Natural killer cell treated with Interleukin-12 subunit alpha and Interleukin-12 subunit beta and Interleukin-15 and Interleukin-18, amount 100 ng/mL, for 72 hours (primary cell): ENCODE results near the gene SLCO3A1. TPM values are rescaled to one million over a fixed set of nuclear protein-coding genes. Genes with fewer than 3 reads are reported as not detected.
A peak's percentile ranks its signal among the peaks of the same experiment; 100 is the strongest.
"Not testable (repeated sequence)": the region's sequence is repeated elsewhere in the genome, so short reads cannot be mapped to it uniquely, and the experiment has no call there.

Experiments used
- ATAC-seq, 2 donors: fragments of 150-1000 bp; cut with Tn5 transposase in 1 of 2; sonication (Bioruptor Pico), chemical (Tn5 transposase) in 1 of 2; 2 replicates each; pipeline ENCODE4 v1.10.0; 2021
- DNase-seq: peaks from one replicate; pipeline ENCODE4 v3.0.0; 2022; ENCODE audit warnings: low spot score
- H3K27ac Mint-ChIP-seq, 2 donors: 1 replicate in 1 of 2; 2 replicates in 1 of 2; pipeline ENCODE4 v1.8.0; 2022; ENCODE audit warnings: mixed read lengths in 2 of 2, mild to moderate bottlenecking in 1 of 2, moderate library complexity in 1 of 2
- H3K27me3 Mint-ChIP-seq, 2 donors: 1 replicate in 1 of 2; 2 replicates in 1 of 2; pipeline ENCODE4 v1.8.0; 2022; ENCODE audit warnings: mixed read lengths in 2 of 2
- H3K36me3 Mint-ChIP-seq: one replicate; pipeline ENCODE4 v1.8.0; 2022; ENCODE audit warnings: mixed read lengths
- H3K4me1 Mint-ChIP-seq, 2 donors: 1 replicate in 1 of 2; 2 replicates in 1 of 2; pipeline ENCODE4 v1.8.0; 2022; ENCODE audit warnings: low read depth in 2 of 2, mixed read lengths in 2 of 2, mild to moderate bottlenecking in 1 of 2
- H3K4me3 Mint-ChIP-seq: one replicate; pipeline ENCODE4 v1.8.0; 2022; ENCODE audit warnings: mixed read lengths
- H3K9me3 Mint-ChIP-seq: 2 replicates; pipeline ENCODE4 v1.8.0; 2022; ENCODE audit warnings: mixed read lengths
- total RNA-seq, 2 donors: library from RNA; stranded (reverse); gene quantifications; one replicate each; pipeline ENCODE4 v1.2.3, GENCODE V29; 2022

The SLCO3A1 gene
- total RNA-seq, 2 donors from 2014 or later: 10.4 to 12.5 TPM

DNA sequence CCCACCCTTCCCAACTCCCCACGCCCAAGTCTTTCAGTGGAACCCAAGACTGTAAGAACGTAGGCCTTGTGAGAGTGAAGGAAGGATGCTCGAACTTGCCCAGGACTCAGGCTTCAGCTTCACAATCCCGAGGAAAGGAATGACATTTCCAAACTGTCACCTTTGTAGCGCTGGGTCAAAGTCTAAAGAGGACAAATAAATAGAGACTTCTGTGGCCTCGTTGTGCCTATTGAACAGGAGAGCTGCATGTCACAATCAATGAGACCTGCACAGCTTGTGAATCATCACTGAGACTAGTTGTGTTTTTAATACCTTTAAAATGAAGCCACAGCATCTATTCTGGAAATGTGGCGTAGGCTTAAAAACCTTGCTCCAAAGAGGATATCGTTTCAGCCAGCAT, 317.4 kb downstream of the SLCO3A1 start:
- H3K4me3 Mint-ChIP-seq: no peak overlapping the region
- ATAC-seq: no peak
- no peak for DNase-seq
- no peak overlapping the region for H3K27ac Mint-ChIP-seq
- no peaks in the 10 kb centered on the region for H3K4me1 Mint-ChIP-seq
- H3K9me3 Mint-ChIP-seq: no peaks in the 10 kb centered on the region
- H3K36me3 Mint-ChIP-seq: no peaks in the 10 kb centered on the region
- no peaks in the 10 kb centered on the region for H3K27me3 Mint-ChIP-seq

DNA sequence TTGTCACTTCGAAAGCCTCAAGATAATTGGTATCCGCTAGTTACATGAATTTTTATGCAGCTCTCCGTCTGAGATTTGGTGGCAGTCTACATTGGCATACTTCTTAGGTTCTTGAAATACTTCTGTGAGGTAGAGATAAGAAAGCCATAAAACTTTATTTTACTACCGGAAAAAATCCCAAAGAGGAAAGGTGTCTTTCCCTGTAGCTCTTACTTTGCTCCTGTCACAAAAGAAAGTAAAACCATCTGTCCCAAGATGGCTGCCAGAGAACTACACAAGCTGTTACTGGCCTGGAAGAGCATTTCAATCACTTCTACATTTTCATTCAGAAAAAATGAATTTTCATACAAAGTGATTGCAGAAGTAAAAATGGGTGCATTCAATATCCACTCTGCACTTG, 325.4 kb downstream of the SLCO3A1 start:
- no peaks in the 10 kb centered on the region for H3K36me3 Mint-ChIP-seq
- ATAC-seq: no peak
- no peaks in the 10 kb centered on the region for H3K9me3 Mint-ChIP-seq
- no peaks in the 10 kb centered on the region for H3K4me1 Mint-ChIP-seq
- peaks cover 0 to 6% of the 10 kb centered on the region in 2 donors for H3K27me3 Mint-ChIP-seq
- H3K27ac Mint-ChIP-seq: no peak overlapping the region
- H3K4me3 Mint-ChIP-seq: no peak overlapping the region
- no peak for DNase-seq

DNA sequence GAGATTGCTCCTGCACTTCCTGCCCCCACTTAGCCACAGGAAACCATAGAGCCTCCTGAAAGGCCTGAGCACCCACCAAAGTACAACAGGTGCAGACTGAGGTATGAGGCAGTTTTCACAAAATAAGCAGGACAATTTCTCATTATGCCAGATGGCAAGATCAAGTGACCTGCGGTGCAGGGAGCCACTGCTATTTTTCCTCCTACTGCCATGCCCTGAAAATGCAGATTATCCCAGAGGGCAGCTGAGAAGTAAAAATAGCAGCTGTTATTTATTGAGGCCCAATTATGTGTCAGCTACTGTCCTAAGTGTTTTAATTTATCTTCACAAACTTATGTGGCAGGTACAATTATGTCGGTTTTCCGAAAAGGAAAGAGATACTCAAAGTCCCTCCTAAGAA, 330.6 kb downstream of the SLCO3A1 start:
- no peak for ATAC-seq
- peaks cover 14% of the 10 kb centered on the region in 2 donors for H3K27me3 Mint-ChIP-seq
- no peaks in the 10 kb centered on the region for H3K9me3 Mint-ChIP-seq
- no peaks in the 10 kb centered on the region for H3K36me3 Mint-ChIP-seq
- H3K4me3 Mint-ChIP-seq: no peak overlapping the region
- H3K27ac Mint-ChIP-seq: no peak overlapping the region
- DNase-seq: no peak
- peaks cover 0 to 3% of the 10 kb centered on the region in 2 donors for H3K4me1 Mint-ChIP-seq

DNA sequence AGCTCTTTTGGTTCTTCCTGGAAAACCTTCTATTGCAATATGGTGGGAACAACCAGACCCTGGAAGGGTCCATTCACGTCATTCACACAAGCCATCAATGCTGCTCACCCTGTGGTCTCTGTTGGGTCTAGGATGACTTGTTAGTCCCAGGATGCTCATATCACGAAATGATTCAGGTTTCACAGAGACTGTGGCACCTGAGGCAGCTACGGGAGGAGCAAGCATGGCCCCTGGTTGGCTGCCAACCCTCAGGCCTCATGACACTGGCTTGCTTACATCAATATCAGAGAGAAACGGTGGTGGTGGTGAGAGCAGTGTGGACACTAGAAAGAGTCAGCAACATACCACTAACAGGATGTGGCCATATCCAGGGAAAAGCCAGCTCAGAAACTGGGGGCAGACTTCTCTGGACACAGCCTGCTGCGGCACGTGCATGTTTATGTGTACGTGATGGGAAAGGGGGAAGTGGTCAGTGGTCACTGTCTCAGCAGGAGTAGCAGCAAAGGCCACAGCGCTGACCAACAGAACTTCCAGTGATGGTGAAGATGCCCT, 331.2 kb downstream of the SLCO3A1 start:
- Mint-ChIP-seq H3K27ac (no peak overlapping the region), H3K4me3 (no peak overlapping the region), H3K9me3 (no peaks in the 10 kb centered on the region), H3K27me3 (peaks cover 14 to 18% of the 10 kb centered on the region in 2 donors), H3K4me1 (peaks cover 0 to 3% of the 10 kb centered on the region in 2 donors), H3K36me3 (no peaks in the 10 kb centered on the region)
- ATAC-seq (peak in 1 of 2 donors; percentile 58), DNase-seq (no peak)

DNA sequence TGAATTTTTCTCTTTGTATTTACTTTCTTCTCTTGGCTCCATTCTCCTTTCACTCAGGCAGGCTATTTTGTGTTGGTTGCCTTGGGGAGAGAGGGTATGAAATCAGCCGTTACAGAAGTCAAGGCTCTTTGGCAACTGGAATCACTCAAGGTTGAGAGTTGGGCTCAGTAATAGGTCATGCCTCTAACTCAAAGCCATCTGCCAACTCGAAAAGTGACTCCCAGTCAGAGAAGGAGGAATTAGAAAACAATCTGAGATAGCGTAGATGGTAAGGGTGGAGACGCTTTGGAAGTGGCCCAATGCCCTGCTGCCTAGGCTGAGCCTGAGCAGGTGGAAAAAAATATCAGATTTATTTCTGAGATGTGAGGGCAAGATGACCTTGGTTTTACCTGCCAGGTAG, 334.5 kb downstream of the SLCO3A1 start:
- no peaks in the 10 kb centered on the region for H3K36me3 Mint-ChIP-seq
- DNase-seq (no peak), ATAC-seq (no peak)
- H3K9me3 Mint-ChIP-seq: no peaks in the 10 kb centered on the region
- peaks cover 14 to 15% of the 10 kb centered on the region in 2 donors for H3K27me3 Mint-ChIP-seq
- H3K4me3 Mint-ChIP-seq: no peak overlapping the region
- H3K4me1 Mint-ChIP-seq: peaks cover 0 to 3% of the 10 kb centered on the region in 2 donors
- H3K27ac Mint-ChIP-seq: no peak overlapping the region

DNA sequence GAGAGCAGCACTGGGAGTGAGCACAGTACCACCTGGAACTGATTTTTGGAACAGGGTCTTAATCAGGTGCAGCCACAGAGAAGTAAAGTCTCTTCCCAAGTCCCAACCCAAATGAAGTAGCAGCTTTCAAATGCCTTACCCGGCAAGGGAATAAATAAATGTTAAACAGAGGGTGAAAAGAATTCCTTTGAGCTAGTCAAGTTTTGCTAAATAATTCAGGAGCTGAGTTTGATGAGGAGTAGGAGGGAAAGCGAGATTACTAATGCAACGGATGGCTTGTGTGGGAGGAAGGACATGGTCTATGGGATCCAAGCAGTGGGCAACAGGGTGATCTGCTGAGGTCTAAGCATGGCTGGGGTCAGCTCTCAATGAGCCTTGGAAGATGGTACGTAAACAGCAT, 335.7 kb downstream of the SLCO3A1 start:
- no peaks in the 10 kb centered on the region for H3K9me3 Mint-ChIP-seq
- ATAC-seq (no peak), DNase-seq (no peak)
- peaks cover 0 to 3% of the 10 kb centered on the region in 2 donors for H3K4me1 Mint-ChIP-seq
- peaks cover 14 to 15% of the 10 kb centered on the region in 2 donors for H3K27me3 Mint-ChIP-seq
- H3K4me3 Mint-ChIP-seq: no peak overlapping the region
- H3K27ac Mint-ChIP-seq: no peak overlapping the region
- H3K36me3 Mint-ChIP-seq: no peaks in the 10 kb centered on the region

DNA sequence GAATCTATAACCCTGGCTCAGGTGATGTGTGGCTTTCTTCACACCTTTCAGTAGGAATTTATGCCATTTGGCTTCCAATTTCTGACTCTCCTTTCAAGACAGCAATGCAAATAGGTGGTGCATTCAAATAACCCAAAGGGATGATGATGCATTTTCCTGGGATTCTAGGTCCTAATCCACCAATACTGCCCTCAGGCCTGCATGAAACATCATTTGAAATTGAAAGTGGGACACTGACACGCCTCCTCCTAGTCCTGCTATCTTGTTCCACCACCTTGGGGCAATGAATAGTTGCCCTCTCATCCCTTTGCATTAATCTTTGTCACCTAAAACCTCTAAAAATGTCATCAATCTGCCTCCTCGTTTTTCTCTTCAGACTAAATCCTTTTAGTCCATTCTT, 341.7 kb downstream of the SLCO3A1 start:
- Mint-ChIP-seq H3K27ac (no peak overlapping the region), H3K27me3 (peaks cover 12 to 17% of the 10 kb centered on the region in 2 donors), H3K9me3 (no peaks in the 10 kb centered on the region), H3K4me1 (no peaks in the 10 kb centered on the region), H3K4me3 (no peak overlapping the region), H3K36me3 (no peaks in the 10 kb centered on the region)
- no peak for ATAC-seq
- no peak for DNase-seq

DNA sequence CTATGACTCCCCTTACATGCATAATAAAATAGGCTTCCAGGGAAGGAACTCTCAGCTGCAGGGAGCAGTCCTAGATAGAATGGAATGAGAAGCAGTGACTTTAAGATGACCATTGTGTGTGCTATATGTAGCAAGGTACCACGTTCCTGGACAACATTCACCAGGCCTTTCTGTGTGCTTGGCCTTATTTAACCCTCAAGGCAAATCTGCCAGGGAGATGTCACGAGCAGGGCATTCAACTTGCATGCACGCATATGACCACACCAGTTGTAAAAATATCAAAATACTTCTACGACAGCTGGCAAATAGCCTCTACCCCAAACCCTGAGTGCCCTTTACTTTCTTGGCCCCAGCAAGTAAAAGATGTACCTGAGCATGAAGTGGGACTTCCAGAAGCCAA, 342.8 kb downstream of the SLCO3A1 start:
- Mint-ChIP-seq H3K4me1 (no peaks in the 10 kb centered on the region), H3K27me3 (peaks cover 13 to 21% of the 10 kb centered on the region in 2 donors), H3K9me3 (no peaks in the 10 kb centered on the region), H3K27ac (no peak overlapping the region), H3K4me3 (no peak overlapping the region), H3K36me3 (no peaks in the 10 kb centered on the region)
- DNase-seq: no peak
- ATAC-seq: no peak

DNA sequence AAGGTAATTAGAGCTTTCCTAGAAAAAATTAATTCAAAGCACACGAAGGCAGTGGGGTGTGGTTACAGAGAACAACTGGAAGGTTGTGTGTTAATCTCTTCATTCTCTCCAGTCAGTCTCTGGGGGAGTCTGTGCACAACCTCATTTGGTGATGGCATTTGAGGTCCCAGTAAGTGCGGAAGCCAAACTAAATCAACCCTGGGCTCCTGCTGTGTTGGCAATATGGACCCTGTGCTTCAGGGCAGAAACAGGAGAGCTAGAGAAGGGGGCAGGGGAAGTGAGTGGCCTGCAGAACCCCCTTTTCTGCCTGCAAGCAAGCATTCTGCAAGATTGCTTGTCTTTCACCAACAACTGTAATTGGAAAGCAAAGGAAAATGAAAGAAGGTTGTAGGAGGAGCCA, 344.2 kb downstream of the SLCO3A1 start:
- Mint-ChIP-seq H3K27me3 (peaks cover 16 to 25% of the 10 kb centered on the region in 2 donors), H3K27ac (no peak overlapping the region), H3K36me3 (no peaks in the 10 kb centered on the region), H3K9me3 (no peaks in the 10 kb centered on the region), H3K4me3 (no peak overlapping the region), H3K4me1 (no peaks in the 10 kb centered on the region)
- ATAC-seq (no peak), DNase-seq (no peak)

DNA sequence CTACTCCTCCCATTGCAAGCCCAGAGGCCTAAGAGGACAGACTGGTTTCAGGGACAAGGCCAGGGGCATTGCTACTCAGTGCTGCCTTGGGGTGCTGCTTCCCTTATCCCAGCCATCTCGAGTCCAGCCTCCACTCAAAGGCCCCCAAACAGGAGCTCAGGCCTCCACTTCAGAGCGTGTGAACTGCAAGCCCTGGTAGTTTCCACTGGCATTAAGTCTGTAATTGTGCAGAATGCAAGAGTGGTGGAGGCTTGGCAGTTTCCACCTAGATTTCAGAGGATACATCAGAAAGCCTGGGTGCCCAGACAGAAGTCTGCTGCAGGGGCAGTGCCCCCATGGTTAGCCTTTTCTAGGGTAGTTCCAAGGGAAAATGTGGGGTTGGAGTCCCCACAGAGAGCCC, 347.4 kb downstream of the SLCO3A1 start:
- no peaks in the 10 kb centered on the region for H3K36me3 Mint-ChIP-seq
- no peak overlapping the region for H3K27ac Mint-ChIP-seq

DNA sequence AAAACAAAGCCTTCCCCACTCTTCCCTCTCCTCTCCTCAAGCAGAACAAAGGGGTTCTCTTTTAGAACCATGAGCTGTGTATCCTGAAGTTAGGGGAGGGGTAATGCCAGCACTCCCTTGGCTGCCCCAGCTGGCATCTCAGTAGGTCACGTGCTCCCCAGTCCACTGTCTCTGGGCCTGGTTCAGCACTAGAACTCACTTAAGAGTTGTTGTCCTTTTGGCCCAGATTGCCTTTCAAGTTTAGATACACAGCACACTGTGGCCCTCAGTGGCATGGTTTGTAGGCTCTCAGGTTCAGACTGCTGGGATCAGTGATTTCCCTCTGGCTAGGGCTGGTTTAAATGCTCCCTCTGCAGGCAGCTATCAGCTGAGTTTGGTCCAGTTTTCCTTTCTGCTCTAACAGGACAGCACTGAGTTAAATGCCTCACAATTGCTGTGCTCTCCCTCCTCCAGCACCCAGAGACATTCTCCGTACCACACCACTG, 351.8 kb downstream of the SLCO3A1 start:
- ATAC-seq: no peak

More for the DNA sequence above, 347.4 kb downstream of the SLCO3A1 start:
- Mint-ChIP-seq H3K9me3 (peaks cover 3% of the 10 kb centered on the region), H3K4me3 (no peak overlapping the region), H3K27me3 (peaks cover 21 to 36% of the 10 kb centered on the region in 2 donors), H3K4me1 (no peaks in the 10 kb centered on the region)
- ATAC-seq (peak; percentile 13 to 32), DNase-seq (no peak)

DNA sequence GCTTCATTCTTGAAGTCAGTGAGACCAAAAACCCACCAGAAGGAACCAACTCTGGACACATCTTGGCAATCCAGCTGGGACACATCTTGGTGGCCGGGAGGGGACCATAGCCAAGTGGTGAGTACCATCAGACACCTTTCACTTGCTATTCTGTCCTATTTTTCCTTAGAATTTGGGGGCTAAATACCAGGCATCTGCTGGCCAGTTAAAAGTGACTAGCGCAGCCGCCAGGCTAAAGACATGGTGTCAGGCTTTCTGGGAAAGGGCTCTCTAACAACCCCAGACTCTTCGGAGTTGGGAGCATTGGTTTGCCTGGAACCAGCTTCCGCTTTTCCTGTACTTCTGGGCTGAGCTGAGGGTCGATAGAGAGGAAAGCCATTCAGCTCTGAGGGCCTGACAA, 354.1 kb downstream of the SLCO3A1 start:
- H3K27ac Mint-ChIP-seq, H3K4me3 Mint-ChIP-seq, H3K36me3 Mint-ChIP-seq, DNase-seq, H3K4me1 Mint-ChIP-seq, ATAC-seq, H3K9me3 Mint-ChIP-seq: not testable (repeated sequence)
- peaks cover 15 to 24% of the 10 kb centered on the region in 2 donors for H3K27me3 Mint-ChIP-seq

More for the DNA sequence above, 351.8 kb downstream of the SLCO3A1 start:
- Mint-ChIP-seq H3K9me3 (peaks cover 3% of the 10 kb centered on the region), H3K27ac (no peak overlapping the region), H3K4me3 (no peak overlapping the region), H3K36me3 (no peaks in the 10 kb centered on the region), H3K27me3 (peaks cover 15 to 23% of the 10 kb centered on the region in 2 donors), H3K4me1 (no peaks in the 10 kb centered on the region)
- DNase-seq: no peak
